ENCODE data around the gene KRT71.

DNA sequence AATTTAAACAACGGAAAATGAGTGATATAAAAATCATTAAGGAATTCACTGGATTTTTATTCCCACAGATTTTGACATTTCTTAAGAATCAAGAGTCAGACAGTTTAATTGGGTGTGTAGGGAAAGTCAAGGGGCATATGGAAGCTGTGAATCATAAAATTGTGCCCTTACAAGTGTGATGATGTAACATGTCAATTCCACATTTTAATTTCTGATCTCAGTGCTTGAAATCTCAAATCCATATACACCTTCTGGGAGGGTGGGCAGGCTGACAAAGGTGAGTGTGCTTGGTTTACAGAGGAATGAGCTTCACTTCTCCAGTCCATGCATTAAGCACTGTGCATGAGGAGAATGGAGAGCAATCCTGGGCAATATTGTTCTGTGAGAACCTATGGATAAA is 58.8 kb downstream of the KRT71 start:
- TF ChIP-seq CTCF (IDR thresholded peaks at IDR 0.05) (no peak), TCF7L2 (IDR thresholded peaks at IDR 0.05; ENCODE audit: low read depth, low read length) (no peak), SIN3A (IDR thresholded peaks at IDR 0.05; ENCODE audit: borderline replicate concordance, insufficient read depth, low read depth, low read length) (no peak), POLR2AphosphoS5 (IDR thresholded peaks at IDR 0.05; ENCODE audit: low read depth, low read length) (no peak)

All from Panc1 (cell line).